ENCODE data around the gene RCVRN.

The RCVRN gene

GRCh38 chr17:9850151-9850550 lies 54.9 kb downstream of the RCVRN start:
- DNase-seq (ENCODE audit: low spot score) = no peak
